ENCODE measurements around the gene FGFR2. TPM values are rescaled to one million over a fixed set of nuclear protein-coding genes. Genes with fewer than 3 reads are reported as not detected.

The FGFR2 gene
- total and polyA plus RNA-seq, 8 donors = 48.0 to 350 (median 278) TPM

GRCh38 chr10:121616291-121616690, 18.0 kb upstream of the FGFR2 start:
- Histone ChIP-seq H3K4me3 (no peak overlapping the region), H3K4me1 (no peaks in the 10 kb centered on the region), H3K27ac (no peak overlapping the region), H3K9me3 (peaks cover 0 to 14% of the 10 kb centered on the region in 2 donors), H3K36me3 (no peaks in the 10 kb centered on the region), H3K27me3 (peaks cover 0 to 8% of the 10 kb centered on the region in 2 donors)
- DNase-seq (no peak), ATAC-seq (no peak)
- intact Hi-C loops (cut with DNase I) = no loop called here
- no peak for TF ChIP-seq CTCF (IDR thresholded peaks at IDR 0.05)

- Histone ChIP-seq H3K36me3 (no peaks in the 10 kb centered on the region), H3K4me1 (no peaks in the 10 kb centered on the region), H3K4me3 (no peak overlapping the region), H3K27me3 (peaks cover 0 to 8% of the 10 kb centered on the region in 2 donors), H3K27ac (no peak overlapping the region), H3K9me3 (peaks cover 0 to 14% of the 10 kb centered on the region in 2 donors)
- ATAC-seq = no peak
- DNase-seq = no peak
- intact Hi-C loops (cut with DNase I) = no loop called here
- no peak for TF ChIP-seq CTCF (IDR thresholded peaks at IDR 0.05)
Measured at GRCh38 chr10:121615836-121616235, 17.6 kb upstream of the FGFR2 start.

DNA sequence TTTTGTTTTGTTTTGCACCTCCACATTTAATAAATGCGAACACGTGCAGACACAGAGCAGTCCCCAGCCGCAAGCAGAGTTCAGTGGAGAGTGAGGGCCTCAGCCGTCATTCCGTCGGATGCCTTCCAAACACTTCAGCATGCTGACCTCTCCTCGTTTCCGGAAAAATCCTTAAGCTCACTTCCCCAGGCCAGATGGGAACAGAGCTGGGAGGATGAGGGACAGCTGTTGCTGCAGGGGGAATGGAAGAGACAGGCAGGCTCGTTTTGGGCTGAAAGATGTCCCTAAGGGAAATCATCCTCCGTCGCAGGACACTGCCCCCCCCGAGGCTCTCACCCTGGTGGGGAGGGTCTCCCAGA, 17.2 kb upstream of the FGFR2 start:
- ATAC-seq = peak; percentile 31
- Histone ChIP-seq H3K4me3 (no peak overlapping the region), H3K27ac (no peak overlapping the region), H3K4me1 (no peaks in the 10 kb centered on the region), H3K36me3 (no peaks in the 10 kb centered on the region), H3K27me3 (peaks cover 0 to 4% of the 10 kb centered on the region in 2 donors), H3K9me3 (peaks cover 0 to 14% of the 10 kb centered on the region in 2 donors)
- intact Hi-C loops (cut with DNase I) = no loop called here
- TF ChIP-seq CTCF (IDR thresholded peaks at IDR 0.05) = no peak
- peak in 2 of 4 donors; percentile 72 to 87 for DNase-seq

GRCh38 chr10:121614613-121615434, 16.6 kb upstream of the FGFR2 start:
- Histone ChIP-seq H3K4me3 (no peak overlapping the region), H3K9me3 (peaks cover 0 to 14% of the 10 kb centered on the region in 2 donors), H3K36me3 (no peaks in the 10 kb centered on the region), H3K27ac (no peak overlapping the region), H3K4me1 (no peaks in the 10 kb centered on the region), H3K27me3 (no peaks in the 10 kb centered on the region)
- no peak for TF ChIP-seq CTCF (IDR thresholded peaks at IDR 0.05)
- intact Hi-C loops (cut with DNase I) = no loop called here
- DNase-seq = no peak
- no peak for ATAC-seq

GRCh38 chr10:121613456-121613855, 15.2 kb upstream of the FGFR2 start:
- H3K4me3 ChIP-seq = no peak overlapping the region
- no peak for TF ChIP-seq CTCF (IDR thresholded peaks at IDR 0.05)
- peaks cover 0 to 5% of the 10 kb centered on the region in 2 donors for H3K4me1 ChIP-seq
- peaks cover 0 to 2% of the 10 kb centered on the region in 2 donors for H3K9me3 ChIP-seq
- ATAC-seq (no peak), DNase-seq (no peak)
- H3K36me3 ChIP-seq = no peaks in the 10 kb centered on the region
- peaks cover 0 to 12% of the 10 kb centered on the region in 2 donors for H3K27me3 ChIP-seq
- H3K27ac ChIP-seq = no peak overlapping the region
- intact Hi-C loops (cut with DNase I) = no loop called here

Measured in left lung (tissue), 10 donors.